Measurements from ENCODE around the gene TBX1.

TBX1 gene

DNA sequence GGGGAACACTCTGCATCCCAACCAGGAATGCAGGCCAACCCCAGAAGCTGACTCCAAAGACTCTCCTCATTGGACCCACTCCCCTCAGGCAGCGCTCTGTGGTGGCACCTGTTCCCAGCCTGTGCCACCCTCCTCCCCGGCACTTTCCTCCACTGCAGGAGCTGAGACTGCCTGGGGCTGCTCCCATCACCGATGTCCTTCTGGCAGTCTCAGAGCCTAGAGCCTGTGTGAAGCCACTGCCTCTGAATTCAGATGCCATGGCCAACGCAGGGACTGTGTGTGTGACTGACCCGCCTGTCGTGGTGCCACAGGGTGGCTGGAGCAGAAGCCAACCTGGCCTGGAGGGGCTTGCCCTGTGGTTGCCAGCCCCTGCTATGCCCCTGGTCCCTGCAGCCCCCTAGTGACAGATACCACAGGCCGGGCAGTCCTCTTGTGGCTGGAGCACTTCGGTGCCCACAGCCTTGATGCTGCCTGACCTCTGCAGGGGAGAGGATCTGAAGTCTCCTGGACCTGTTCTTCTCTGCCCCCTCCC, 43.2 kb downstream of the TBX1 start:
- H3K4me1 ChIP-seq (ENCODE audit: control insufficient read depth, low read depth, low read length), result no peaks in the 10 kb centered on the region
- no peak overlapping the region for H3K27ac ChIP-seq (ENCODE audit: low read length)
- H3K27me3 ChIP-seq (ENCODE audit: control insufficient read depth, insufficient read depth, low read length), result no peaks in the 10 kb centered on the region
- no peak overlapping the region for H3K9ac ChIP-seq (ENCODE audit: low read length)
- no peaks in the 10 kb centered on the region for H3K36me3 ChIP-seq (ENCODE audit: control insufficient read depth, low read depth, low read length)
- no peak overlapping the region for H3K4me3 ChIP-seq (ENCODE audit: low read length)
- H3K9me3 ChIP-seq (ENCODE audit: control insufficient read depth, low read depth, low read length), result no peaks in the 10 kb centered on the region

DNA sequence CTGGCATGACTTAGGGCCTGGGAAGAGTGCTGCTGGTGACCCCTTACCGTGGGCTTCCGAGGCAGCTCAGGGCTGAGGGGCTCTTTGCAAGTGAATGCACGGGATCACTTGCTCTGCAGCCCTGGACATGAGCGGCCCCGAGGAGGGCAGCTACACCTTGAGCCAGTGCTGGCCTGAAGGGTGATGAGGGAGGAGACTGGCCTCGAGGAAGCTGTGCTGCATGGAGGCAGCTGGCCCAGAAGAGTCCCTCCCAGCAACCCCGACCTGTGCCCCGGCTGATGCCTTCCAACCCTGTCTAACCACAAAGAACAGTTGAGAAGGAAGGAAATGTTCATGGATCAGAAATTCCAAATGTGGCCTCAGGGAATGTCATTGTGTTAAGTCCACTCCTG, 45.2 kb downstream of the TBX1 start:
- no peak overlapping the region for H3K27ac ChIP-seq (ENCODE audit: low read length)
- H3K27me3 ChIP-seq (ENCODE audit: control insufficient read depth, insufficient read depth, low read length), result no peaks in the 10 kb centered on the region
- no peak overlapping the region for H3K4me3 ChIP-seq (ENCODE audit: low read length)
- no peak overlapping the region for H3K9ac ChIP-seq (ENCODE audit: low read length)
- no peaks in the 10 kb centered on the region for H3K9me3 ChIP-seq (ENCODE audit: control insufficient read depth, low read depth, low read length)
- no peaks in the 10 kb centered on the region for H3K36me3 ChIP-seq (ENCODE audit: control insufficient read depth, low read depth, low read length)
- H3K4me1 ChIP-seq (ENCODE audit: control insufficient read depth, low read depth, low read length), result no peaks in the 10 kb centered on the region

DNA sequence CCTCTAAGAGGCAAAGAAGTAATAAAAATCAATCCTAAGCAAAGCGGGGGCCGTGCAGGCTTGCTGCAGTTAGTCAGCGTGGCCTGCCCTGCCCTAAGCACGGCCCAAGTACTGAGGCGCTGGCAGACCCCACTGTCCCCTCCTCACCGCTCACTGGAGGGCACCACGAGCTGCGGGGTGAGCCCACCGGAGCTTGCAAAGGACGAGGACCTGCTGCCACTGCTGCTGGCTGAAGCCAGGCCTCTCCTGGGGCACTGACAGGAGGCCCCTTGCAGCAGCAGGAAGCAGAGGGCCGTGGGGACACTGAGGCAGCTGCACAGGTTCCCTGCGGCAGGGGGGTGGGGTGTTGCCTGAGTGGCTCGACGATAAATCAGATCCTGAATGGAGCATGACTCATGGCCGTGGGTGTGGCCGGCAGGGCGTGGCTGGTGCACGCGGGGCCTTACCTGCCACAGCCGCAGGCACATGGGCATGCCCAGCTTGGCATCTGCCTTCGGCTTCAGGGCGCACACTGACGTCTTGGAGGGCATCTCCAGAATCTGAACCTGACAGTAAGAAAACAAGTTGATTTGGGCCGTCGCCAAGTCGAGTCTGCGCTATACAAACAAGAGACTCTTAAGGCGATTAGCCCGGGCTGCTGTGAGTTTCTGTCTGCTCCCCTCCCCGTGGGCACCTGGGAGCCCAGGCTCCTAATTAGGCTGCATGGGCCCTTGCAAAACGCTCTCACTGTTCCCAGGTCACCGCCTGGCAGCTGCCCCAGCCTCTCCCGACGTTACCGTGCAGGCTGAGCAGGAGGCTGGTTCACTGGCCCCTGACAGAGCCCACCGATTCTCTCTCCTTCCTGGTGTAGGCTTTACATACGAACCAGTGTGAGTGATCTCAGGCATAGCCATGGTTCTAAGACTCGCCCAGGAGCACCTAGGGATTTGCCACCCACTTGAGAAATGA, 45.9 kb downstream of the TBX1 start:
- no peak overlapping the region for H3K27ac ChIP-seq (ENCODE audit: low read length)
- no peak overlapping the region for H3K9ac ChIP-seq (ENCODE audit: low read length)

GRCh38 chr22:19807161-19807913, 46.8 kb downstream of the TBX1 start:
- H3K4me1 ChIP-seq (ENCODE audit: control insufficient read depth, low read depth, low read length), result no peaks in the 10 kb centered on the region
- no peaks in the 10 kb centered on the region for H3K9me3 ChIP-seq (ENCODE audit: control insufficient read depth, low read depth, low read length)
- no peaks in the 10 kb centered on the region for H3K36me3 ChIP-seq (ENCODE audit: control insufficient read depth, low read depth, low read length)
- H3K27ac ChIP-seq (ENCODE audit: low read length), result no peak overlapping the region
- H3K4me3 ChIP-seq (ENCODE audit: low read length), result no peak overlapping the region
- H3K9ac ChIP-seq (ENCODE audit: low read length), result no peak overlapping the region
- no peaks in the 10 kb centered on the region for H3K27me3 ChIP-seq (ENCODE audit: control insufficient read depth, insufficient read depth, low read length)

More for the DNA sequence above, 45.9 kb downstream of the TBX1 start:
- no peaks in the 10 kb centered on the region for H3K9me3 ChIP-seq (ENCODE audit: control insufficient read depth, low read depth, low read length)
- H3K27me3 ChIP-seq (ENCODE audit: control insufficient read depth, insufficient read depth, low read length), result no peaks in the 10 kb centered on the region
- H3K4me1 ChIP-seq (ENCODE audit: control insufficient read depth, low read depth, low read length), result no peaks in the 10 kb centered on the region
- no peak overlapping the region for H3K4me3 ChIP-seq (ENCODE audit: low read length)
- H3K36me3 ChIP-seq (ENCODE audit: control insufficient read depth, low read depth, low read length), result no peaks in the 10 kb centered on the region

DNA sequence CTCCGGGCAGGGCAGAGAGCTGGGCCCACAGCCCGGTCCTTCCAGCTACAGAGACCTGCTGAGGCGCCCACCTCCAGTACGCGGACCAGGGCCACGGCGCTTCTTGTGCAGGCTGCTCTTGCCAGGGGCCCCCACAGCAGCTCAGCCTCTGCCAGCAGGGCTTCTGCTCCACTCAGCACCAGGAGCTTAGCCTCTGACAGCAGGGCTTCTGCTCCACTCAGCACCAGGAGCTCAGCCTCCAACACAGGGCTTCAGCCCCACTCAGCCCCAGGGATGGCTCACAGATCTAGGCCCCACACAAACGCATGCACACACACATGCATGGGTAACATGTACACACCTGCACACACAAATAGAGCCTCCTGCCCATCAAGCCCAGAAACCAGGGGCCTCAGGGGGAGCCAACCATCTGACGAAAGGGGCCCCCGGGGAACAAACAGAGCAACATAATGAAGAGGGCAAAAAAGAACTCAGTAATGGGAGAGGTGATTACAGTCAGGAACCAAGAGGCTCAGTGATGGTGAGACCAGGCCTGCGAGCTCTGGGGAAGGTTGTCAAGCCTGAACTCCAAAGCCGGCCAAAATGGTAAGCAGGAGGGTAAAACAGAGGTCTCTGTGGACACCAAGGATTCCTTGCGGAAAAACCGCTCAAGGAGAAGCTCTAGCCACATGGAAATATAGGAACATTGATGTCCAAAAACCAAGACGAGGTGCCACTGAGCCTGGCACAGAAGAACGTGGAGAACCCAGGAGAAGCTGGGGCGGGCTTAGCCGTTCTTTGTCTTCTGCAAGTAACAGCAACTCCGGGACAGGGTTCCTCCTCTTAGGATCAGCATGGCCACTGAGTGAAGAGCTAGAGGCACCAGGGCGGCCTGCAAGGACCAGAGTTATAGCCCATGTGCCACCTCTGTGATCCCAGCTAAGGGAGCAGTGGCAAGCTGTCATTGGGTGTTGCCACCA, 47.6 kb downstream of the TBX1 start:
- no peaks in the 10 kb centered on the region for H3K4me1 ChIP-seq (ENCODE audit: control insufficient read depth, low read depth, low read length)
- no peaks in the 10 kb centered on the region for H3K27me3 ChIP-seq (ENCODE audit: control insufficient read depth, insufficient read depth, low read length)
- no peak overlapping the region for H3K4me3 ChIP-seq (ENCODE audit: low read length)
- no peaks in the 10 kb centered on the region for H3K36me3 ChIP-seq (ENCODE audit: control insufficient read depth, low read depth, low read length)
- no peak overlapping the region for H3K27ac ChIP-seq (ENCODE audit: low read length)
- H3K9ac ChIP-seq (ENCODE audit: low read length), result no peak overlapping the region
- H3K9me3 ChIP-seq (ENCODE audit: control insufficient read depth, low read depth, low read length), result no peaks in the 10 kb centered on the region

DNA sequence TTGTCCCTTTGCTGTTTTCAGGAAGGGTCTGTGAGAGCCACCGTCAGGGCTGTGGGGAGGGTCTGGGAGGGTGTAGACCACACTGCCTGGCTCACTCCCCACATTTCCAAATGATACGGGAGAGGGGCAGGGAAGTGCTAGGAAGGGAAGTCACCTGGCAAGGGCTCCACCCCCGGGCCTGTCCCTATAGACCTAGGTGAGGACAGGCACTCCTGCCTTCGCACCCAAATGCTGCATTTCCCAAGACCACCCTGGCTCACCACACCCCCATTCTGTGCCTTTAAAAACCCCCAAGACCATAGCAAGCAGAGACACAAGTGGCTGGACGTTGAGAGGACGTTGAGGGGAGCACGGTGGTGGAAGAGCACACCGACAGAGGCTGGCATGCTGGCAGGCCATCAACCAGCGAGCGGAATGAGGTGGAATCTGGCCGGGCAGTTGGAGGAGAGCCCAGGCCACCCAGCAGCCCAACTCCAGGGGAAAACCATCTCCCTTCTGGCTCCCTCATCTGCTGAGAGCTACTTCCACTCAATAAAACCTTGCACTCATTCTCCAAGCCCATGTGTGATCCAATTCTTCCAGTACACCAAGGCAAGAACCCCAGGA, 48.4 kb downstream of the TBX1 start:
- Histone ChIP-seq H3K4me1 (ENCODE audit: control insufficient read depth, low read depth, low read length) (no peaks in the 10 kb centered on the region), H3K9me3 (ENCODE audit: control insufficient read depth, low read depth, low read length) (no peaks in the 10 kb centered on the region), H3K27ac (ENCODE audit: low read length) (no peak overlapping the region), H3K9ac (ENCODE audit: low read length) (no peak overlapping the region), H3K36me3 (ENCODE audit: control insufficient read depth, low read depth, low read length) (no peaks in the 10 kb centered on the region), H3K27me3 (ENCODE audit: control insufficient read depth, insufficient read depth, low read length) (no peaks in the 10 kb centered on the region), H3K4me3 (ENCODE audit: low read length) (no peak overlapping the region)

GRCh38 chr22:19809741-19810140, 49.2 kb downstream of the TBX1 start:
- no peaks in the 10 kb centered on the region for H3K36me3 ChIP-seq (ENCODE audit: control insufficient read depth, low read depth, low read length)
- no peak overlapping the region for H3K9ac ChIP-seq (ENCODE audit: low read length)
- H3K27ac ChIP-seq (ENCODE audit: low read length), result no peak overlapping the region
- H3K4me1 ChIP-seq (ENCODE audit: control insufficient read depth, low read depth, low read length), result no peaks in the 10 kb centered on the region
- H3K27me3 ChIP-seq (ENCODE audit: control insufficient read depth, insufficient read depth, low read length), result no peaks in the 10 kb centered on the region
- no peaks in the 10 kb centered on the region for H3K9me3 ChIP-seq (ENCODE audit: control insufficient read depth, low read depth, low read length)
- H3K4me3 ChIP-seq (ENCODE audit: low read length), result no peak overlapping the region

GRCh38 chr22:19810381-19811201, 50.0 kb downstream of the TBX1 start:
- Histone ChIP-seq H3K36me3 (ENCODE audit: control insufficient read depth, low read depth, low read length) (no peaks in the 10 kb centered on the region), H3K4me1 (ENCODE audit: control insufficient read depth, low read depth, low read length) (no peaks in the 10 kb centered on the region), H3K27ac (ENCODE audit: low read length) (no peak overlapping the region), H3K27me3 (ENCODE audit: control insufficient read depth, insufficient read depth, low read length) (no peaks in the 10 kb centered on the region), H3K9me3 (ENCODE audit: control insufficient read depth, low read depth, low read length) (no peaks in the 10 kb centered on the region), H3K9ac (ENCODE audit: low read length) (no peak overlapping the region), H3K4me3 (ENCODE audit: low read length) (no peak overlapping the region)

- Histone ChIP-seq H3K9me3 (ENCODE audit: control insufficient read depth, low read depth, low read length) (no peaks in the 10 kb centered on the region), H3K9ac (ENCODE audit: low read length) (no peak overlapping the region), H3K27me3 (ENCODE audit: control insufficient read depth, insufficient read depth, low read length) (no peaks in the 10 kb centered on the region), H3K27ac (ENCODE audit: low read length) (no peak overlapping the region), H3K4me1 (ENCODE audit: control insufficient read depth, low read depth, low read length) (no peaks in the 10 kb centered on the region), H3K36me3 (ENCODE audit: control insufficient read depth, low read depth, low read length) (no peaks in the 10 kb centered on the region), H3K4me3 (ENCODE audit: low read length) (no peak overlapping the region)
These were observed 50.6 kb downstream of the TBX1 start for GRCh38 chr22:19811211-19811621.

All from iPS-18a (cell line).